ENCODE measurements around the gene MORC4. TPM values are rescaled to one million over a fixed set of nuclear protein-coding genes. Genes with fewer than 3 reads are reported as not detected.
A peak's percentile ranks its signal among the peaks of the same experiment; 100 is the strongest.

Gene MORC4
- total RNA-seq, 1 experiment from 2014 or later: 23.0 TPM

- no peak overlapping the region for H3K4me3 Mint-ChIP-seq (ENCODE audit: unreplicated experiment)
- CTCF ChIA-PET: no interaction called here
- no peaks in the 10 kb centered on the region for H3K9me3 Mint-ChIP-seq (ENCODE audit: unreplicated experiment)
These were observed 4.3 kb downstream of the MORC4 start for GRCh38 chrX:106995678-106996077.

GRCh38 chrX:106987488-106987887 is 12.5 kb downstream of the MORC4 start:
- peaks cover 6% of the 10 kb centered on the region for H3K36me3 Mint-ChIP-seq (ENCODE audit: insufficient read depth, unreplicated experiment)
- POLR2A ChIA-PET: no interaction called here
- CTCF ChIA-PET: no interaction called here
- H3K9me3 Mint-ChIP-seq (ENCODE audit: unreplicated experiment): no peaks in the 10 kb centered on the region
- no peak overlapping the region for H3K4me3 Mint-ChIP-seq (ENCODE audit: unreplicated experiment)
- H3K27ac Mint-ChIP-seq (ENCODE audit: low read depth, unreplicated experiment): no peak overlapping the region
- no peaks in the 10 kb centered on the region for H3K4me1 Mint-ChIP-seq (ENCODE audit: insufficient read depth, unreplicated experiment)
- TF ChIP-seq, protein P1, sequence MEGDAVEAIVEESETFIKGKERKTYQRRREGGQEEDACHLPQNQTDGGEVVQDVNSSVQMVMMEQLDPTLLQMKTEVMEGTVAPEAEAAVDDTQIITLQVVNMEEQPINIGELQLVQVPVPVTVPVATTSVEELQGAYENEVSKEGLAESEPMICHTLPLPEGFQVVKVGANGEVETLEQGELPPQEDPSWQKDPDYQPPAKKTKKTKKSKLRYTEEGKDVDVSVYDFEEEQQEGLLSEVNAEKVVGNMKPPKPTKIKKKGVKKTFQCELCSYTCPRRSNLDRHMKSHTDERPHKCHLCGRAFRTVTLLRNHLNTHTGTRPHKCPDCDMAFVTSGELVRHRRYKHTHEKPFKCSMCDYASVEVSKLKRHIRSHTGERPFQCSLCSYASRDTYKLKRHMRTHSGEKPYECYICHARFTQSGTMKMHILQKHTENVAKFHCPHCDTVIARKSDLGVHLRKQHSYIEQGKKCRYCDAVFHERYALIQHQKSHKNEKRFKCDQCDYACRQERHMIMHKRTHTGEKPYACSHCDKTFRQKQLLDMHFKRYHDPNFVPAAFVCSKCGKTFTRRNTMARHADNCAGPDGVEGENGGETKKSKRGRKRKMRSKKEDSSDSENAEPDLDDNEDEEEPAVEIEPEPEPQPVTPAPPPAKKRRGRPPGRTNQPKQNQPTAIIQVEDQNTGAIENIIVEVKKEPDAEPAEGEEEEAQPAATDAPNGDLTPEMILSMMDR (IDR thresholded peaks at IDR 0.05; ENCODE audit: unreplicated experiment): no peak
- H3K27me3 Mint-ChIP-seq (ENCODE audit: insufficient read depth, unreplicated experiment): peaks cover 17% of the 10 kb centered on the region
- intact Hi-C loops (cut with micrococcal nuclease): no loop called here
- BruUV-seq (replicated peaks): no TSS peak
- no peak for DNase-seq (ENCODE audit: unreplicated experiment)

More at GRCh38 chrX:106995678-106996077, 4.3 kb downstream of the MORC4 start:
- intact Hi-C loops (cut with micrococcal nuclease): no loop called here
- H3K36me3 Mint-ChIP-seq (ENCODE audit: insufficient read depth, unreplicated experiment): peaks cover 6% of the 10 kb centered on the region
- TF ChIP-seq, protein P1 (IDR thresholded peaks at IDR 0.05; ENCODE audit: unreplicated experiment): no peak
- no peak overlapping the region for H3K27ac Mint-ChIP-seq (ENCODE audit: low read depth, unreplicated experiment)
- peaks cover 15% of the 10 kb centered on the region for H3K4me1 Mint-ChIP-seq (ENCODE audit: insufficient read depth, unreplicated experiment)
- POLR2A ChIA-PET: no interaction called here
- no TSS peak for BruUV-seq (replicated peaks)
- H3K27me3 Mint-ChIP-seq (ENCODE audit: insufficient read depth, unreplicated experiment): peaks cover 80% of the 10 kb centered on the region
- DNase-seq (ENCODE audit: unreplicated experiment): no peak

DNA sequence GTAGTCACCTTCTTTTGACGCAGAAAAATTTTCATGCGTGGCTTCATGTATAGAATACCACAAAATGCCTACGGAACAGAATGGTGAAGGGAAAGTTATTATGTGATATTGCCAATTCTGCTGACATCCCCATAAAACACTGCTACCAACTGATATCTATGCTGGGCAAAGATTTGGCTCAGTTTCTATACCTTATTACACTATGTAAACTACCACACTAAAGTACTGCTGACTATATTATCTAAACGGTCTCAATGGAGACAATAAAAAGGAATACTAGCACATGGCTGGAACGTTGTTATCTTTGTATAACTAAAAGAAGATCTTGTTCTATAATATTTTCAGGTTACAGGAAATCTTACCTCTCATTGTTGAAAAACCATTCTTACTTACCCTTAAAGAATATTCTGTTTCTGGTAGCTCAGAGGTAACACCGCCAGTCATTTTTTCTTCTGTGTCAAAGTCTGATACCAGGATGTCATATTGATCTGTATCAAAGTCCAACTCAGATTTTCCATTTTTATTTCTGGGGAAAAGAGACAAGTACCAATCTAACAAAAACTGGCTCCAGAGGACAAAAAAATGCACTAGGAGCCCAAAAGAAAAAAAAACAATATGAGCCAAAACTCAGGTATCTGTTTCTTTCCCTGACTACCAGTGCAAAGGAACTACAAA is 18.9 kb downstream of the MORC4 start:
- peaks cover 47% of the 10 kb centered on the region for H3K27me3 Mint-ChIP-seq (ENCODE audit: insufficient read depth, unreplicated experiment)
- TF ChIP-seq, protein P1 (IDR thresholded peaks at IDR 0.05; ENCODE audit: unreplicated experiment): no peak
- no TSS peak for BruUV-seq (replicated peaks)
- H3K27ac Mint-ChIP-seq (ENCODE audit: low read depth, unreplicated experiment): no peak overlapping the region
- no peaks in the 10 kb centered on the region for H3K4me1 Mint-ChIP-seq (ENCODE audit: insufficient read depth, unreplicated experiment)
- no peak for DNase-seq (ENCODE audit: unreplicated experiment)
- no peak overlapping the region for H3K4me3 Mint-ChIP-seq (ENCODE audit: unreplicated experiment)
- POLR2A ChIA-PET: no interaction called here
- H3K9me3 Mint-ChIP-seq (ENCODE audit: unreplicated experiment): no peaks in the 10 kb centered on the region
- H3K36me3 Mint-ChIP-seq (ENCODE audit: insufficient read depth, unreplicated experiment): no peaks in the 10 kb centered on the region
- intact Hi-C loops (cut with micrococcal nuclease): no loop called here
- CTCF ChIA-PET: no interaction called here

DNA sequence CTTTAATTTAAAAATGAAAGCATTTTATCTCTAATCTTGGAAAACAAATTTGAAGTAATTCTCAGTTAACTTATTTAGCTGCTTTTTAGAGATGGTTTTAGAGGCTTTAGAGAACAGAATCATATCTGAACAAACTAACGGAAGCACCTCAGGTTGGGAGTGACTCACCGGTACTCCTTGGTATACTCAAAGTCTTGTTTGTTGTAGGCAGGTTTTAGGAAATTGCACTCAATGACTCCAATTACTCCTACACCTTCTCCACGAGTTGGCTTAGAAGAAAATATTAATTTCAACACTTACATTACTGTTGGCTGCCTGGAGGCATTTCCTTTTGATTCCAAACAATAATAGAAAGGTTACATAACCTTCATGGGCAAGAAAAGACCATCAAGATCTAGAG is 23.6 kb downstream of the MORC4 start:
- Mint-ChIP-seq H3K4me3 (ENCODE audit: unreplicated experiment) (no peak overlapping the region), H3K9me3 (ENCODE audit: unreplicated experiment) (no peaks in the 10 kb centered on the region), H3K27me3 (ENCODE audit: insufficient read depth, unreplicated experiment) (peaks cover 78% of the 10 kb centered on the region), H3K36me3 (ENCODE audit: insufficient read depth, unreplicated experiment) (peaks cover 6% of the 10 kb centered on the region), H3K4me1 (ENCODE audit: insufficient read depth, unreplicated experiment) (no peaks in the 10 kb centered on the region), H3K27ac (ENCODE audit: low read depth, unreplicated experiment) (no peak overlapping the region)
- ChIA-PET CTCF (no interaction called here), POLR2A (interaction anchor here (1.1 kb wide), 1 partner anchor 10 kb away, joined by 3 read pairs; no protein-coding TSS in a partner anchor)
- intact Hi-C loops (cut with micrococcal nuclease): no loop called here
- TF ChIP-seq, protein P1 (IDR thresholded peaks at IDR 0.05; ENCODE audit: unreplicated experiment): no peak
- DNase-seq (ENCODE audit: unreplicated experiment): peak; percentile 64
- BruUV-seq (replicated peaks): no TSS peak

All from MCF 10A (cell line).